ACHN (cell line): Measurements from ENCODE around the gene IL23A.

Experiments used
- DNase-seq: peaks from one replicate; pipeline ENCODE4 v3.0.0-alpha.2; 2015
- in situ Hi-C: cut with HindIII; loops from 2 replicates; pipeline ENCODE4 v1.10.0; 2017; ENCODE audit warnings: low sequenced_read_pairs, low pct_ligation_motif_present, low pct_unique_long_range_greater_than_20kb

The IL23A gene

GRCh38 chr12:56350662-56351061 lies 12.0 kb downstream of the IL23A start:
- DNase-seq: no peak
- in situ Hi-C loops: no loop called here

DNA sequence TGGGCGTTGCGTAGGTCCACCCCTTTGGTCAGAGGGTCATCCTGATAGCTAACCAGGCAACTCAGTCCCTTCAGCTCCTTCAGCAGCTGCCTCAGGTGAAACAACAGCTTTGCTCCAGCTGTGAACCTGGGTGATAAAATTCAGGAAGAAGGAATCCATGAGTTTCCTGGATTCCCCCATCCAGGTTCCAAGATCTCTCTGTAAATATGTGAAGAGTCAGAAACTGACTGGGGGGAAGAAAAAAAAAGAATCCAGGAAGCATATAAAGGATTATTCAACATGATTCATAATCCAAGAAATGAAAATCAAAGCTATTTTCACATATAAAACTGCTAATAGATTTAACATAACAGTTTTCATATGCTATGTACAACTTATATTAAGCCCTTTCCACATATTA lies 12.6 kb downstream of the IL23A start:
- in situ Hi-C loops: no loop called here
- no peak for DNase-seq

GRCh38 chr12:56358836-56359532 lies 20.3 kb downstream of the IL23A start:
- in situ Hi-C loops: no loop called here
- peak; percentile 66 for DNase-seq

DNA sequence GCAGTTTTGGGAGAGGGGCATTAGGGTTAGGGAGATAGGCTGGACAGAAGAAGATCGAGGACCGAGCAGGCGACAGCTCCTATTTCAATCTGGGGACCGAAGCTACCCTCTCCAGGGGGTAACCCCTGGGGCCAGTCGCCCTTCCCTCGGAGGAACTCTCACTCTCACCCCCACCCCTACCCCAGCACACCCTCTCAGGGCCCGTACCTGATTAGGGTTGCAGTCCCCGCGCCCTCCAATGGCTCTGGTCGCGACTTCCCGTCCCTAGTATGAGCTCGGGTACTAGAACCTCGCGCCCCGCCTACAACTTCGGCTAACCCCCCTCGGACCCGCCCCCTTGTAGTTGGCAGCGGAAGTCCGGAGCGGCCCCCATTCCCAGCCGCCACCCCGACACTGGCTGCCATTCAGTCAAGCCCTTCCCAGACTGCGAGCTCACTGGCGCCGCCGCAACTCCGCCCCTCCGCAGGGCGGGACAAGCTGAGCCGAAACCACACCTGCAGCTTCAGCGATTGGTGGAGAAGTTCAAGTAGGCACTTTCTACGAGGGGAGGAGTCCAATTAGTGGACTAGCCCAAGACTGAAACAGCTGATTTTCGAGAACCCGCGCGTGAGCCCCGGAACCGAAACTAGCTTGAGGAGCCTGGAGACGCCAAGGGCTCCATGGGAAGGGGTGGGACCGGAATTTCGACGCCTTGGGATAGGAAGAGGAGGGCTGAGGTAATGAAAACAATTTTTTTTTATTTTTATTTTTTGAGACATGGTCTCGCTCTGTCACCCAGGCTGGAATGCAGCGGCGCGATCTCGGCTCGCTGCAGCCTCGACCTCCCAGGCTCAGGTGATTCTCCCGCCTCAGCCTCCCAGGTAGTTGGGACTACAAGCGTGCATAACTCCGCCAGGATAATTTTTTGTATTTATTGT lies 21.4 kb downstream of the IL23A start, which contains the start of gene STAT2:
TSS of gene STAT2 (minus strand) at position 257 of the 917 bp plus-strand sequence. CDS start 3,536 bp downstream, outside the sequence.
- in situ Hi-C loops: no loop called here

DNA sequence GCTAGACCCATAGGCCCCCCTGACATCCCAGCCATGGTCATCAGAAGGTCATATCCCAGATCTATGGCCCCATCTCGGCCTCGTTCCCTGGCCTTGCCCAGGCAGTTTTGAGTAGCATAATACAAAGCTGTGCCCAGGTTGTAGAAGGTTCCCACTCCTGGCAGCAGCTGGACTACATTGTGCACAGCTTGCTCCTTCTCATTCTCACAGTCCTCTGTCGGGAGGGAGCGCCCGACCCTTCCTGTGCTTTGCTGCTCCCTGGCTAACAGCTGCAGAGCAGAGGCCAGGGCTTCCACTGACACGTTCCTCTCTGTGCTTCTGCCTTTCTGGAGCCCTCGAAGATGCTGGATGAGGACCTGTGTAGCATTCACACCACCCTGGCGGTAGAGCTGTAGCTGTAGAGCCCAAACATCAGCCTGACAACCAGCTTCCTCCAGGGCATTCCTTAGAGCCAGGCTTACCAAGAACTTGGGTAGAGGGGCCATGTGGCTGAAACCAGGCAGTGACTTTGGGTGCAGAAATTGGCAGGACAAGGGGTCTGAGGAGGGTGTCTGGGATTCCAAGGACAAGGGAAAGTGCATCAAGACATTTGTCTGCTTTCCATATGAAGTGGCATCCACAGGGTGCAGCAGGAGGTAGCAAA lies 22.9 kb downstream of the IL23A start:
- no peak for DNase-seq
- in situ Hi-C loops: no loop called here

More for the DNA sequence above, 21.4 kb downstream of the IL23A start, which contains the start of gene STAT2:
- DNase-seq: peak; percentile 100

GRCh38 chr12:56362130-56363059 lies 23.7 kb downstream of the IL23A start, which contains the start of gene APOF:
Gene APOF, minus strand, starts transcription at chr12:56362857. Its CDS starts 112 bp downstream, at chr12:56362745.
- in situ Hi-C loops: no loop called here
- no peak for DNase-seq

GRCh38 chr12:56366948-56367347 lies 28.3 kb downstream of the IL23A start:
- in situ Hi-C loops: no loop called here

GRCh38 chr12:56373515-56373914 lies 34.8 kb downstream of the IL23A start:
- DNase-seq: no peak
- in situ Hi-C loops: no loop called here

More at GRCh38 chr12:56366948-56367347, 28.3 kb downstream of the IL23A start:
- DNase-seq: no peak

- in situ Hi-C loops: no loop called here
- DNase-seq: no peak
Measured at GRCh38 chr12:56374726-56375597, 36.3 kb downstream of the IL23A start.

DNA sequence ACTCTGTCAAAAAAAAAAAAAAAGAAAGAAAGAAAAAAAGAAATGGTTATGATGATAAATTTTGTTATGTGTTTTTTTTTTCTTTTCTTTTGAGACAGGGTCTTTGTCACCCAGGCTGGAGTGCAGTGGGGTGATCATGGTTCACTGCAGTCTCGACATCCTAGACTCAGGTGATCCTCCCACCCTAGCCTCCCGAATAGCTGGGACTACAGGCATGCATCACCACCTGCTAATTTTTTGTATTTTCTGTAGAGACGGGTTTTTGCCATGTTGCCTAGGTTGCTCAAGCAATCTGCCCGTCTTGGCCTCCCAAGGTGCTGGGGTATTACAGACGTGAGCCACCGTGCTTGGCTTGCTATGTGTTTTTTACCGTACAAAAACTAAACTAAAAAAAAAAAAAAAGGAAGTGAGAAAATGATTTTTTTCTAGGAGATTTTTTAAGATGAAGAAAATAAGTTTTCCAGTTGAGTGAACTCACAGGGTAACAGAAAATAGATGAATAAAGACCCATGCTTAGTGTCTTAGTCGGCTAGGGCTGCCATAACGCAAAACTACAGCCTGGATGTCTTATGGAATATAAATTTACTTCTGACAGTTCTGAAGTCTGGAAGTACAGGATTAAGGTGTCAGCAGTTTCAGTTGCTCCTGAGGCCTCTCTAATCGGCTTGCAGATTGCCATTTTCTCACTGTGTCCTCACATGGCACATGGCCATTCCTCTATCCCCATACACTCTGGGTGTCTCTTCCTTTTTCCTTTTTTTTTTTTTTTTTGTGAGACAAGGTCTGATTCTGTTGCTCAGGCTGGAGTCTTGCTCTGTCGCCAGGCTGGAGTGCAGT lies 37.1 kb downstream of the IL23A start:
- in situ Hi-C loops: no loop called here
- no peak for DNase-seq

DNA sequence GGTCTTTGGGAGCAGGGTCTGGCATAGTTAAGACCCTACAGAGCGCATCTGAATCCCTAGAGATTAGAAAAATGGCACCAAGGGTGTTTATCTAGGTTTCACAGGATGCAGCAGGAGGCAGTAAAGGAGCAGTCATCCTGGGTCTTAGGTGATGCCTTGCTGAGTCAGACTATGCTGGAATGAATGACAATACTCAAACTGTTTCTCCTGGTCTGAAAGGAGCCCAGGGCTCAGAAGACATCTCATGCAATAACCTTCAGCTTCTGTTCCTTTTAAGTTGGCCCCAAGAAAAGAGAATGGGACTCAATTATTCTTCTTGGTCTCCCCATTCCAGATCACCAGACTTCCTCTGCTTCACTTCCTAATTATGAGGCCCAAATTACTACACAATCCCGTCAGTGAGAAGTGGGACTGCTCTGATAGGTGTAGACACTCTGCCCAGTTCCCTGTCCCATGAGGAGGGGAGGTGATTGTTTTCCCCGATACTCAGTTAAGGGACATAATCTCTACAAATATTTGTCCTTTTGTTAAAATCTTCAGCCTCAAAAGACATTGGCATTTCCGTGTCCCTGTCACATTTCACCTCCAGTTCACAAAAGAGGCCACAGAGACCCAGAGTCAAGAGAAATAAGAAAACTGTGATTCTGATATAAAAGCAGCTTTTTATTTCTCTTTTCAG lies 38.8 kb downstream of the IL23A start:
- in situ Hi-C loops: no loop called here
- DNase-seq: peak; percentile 53

DNA sequence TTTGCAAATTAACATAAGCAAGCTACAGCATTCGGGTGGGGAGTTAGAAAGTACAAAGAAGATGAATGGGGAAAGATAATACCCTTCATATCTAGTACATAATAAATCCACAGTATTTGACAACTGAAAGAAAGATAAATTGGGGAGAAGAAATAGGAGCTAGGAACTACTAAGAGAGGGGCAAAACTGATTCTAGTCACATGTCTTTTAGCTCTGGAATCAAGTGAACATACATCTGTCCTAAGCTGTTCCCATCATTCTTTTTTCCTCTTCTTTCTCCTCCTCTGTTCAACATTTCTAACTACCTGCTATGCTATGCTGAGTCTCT lies 39.3 kb downstream of the IL23A start:
- in situ Hi-C loops: no loop called here
- DNase-seq: no peak

GRCh38 chr12:56382611-56383010 lies 43.9 kb downstream of the IL23A start:
- in situ Hi-C loops: no loop called here
- DNase-seq: no peak

DNA sequence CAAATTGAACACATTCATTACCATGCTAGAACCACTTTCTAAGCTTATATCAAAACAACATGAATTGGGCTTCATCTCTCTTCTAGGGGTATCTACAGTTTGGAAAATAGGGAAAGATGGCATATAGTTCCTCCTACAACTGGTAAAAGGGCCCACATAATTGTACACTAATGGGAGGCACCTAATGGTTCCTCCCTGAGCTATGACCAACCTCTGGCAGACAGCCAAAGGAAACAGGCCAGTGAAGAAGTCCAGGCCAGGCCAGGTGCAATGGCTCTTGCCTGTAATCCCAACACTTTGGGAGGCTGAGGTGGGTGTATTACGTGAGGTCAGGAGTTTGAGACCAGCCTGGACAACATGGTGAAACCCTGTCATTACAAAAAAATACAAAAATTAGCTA lies 47.2 kb downstream of the IL23A start:
- in situ Hi-C loops: no loop called here
- DNase-seq: no peak

DNA sequence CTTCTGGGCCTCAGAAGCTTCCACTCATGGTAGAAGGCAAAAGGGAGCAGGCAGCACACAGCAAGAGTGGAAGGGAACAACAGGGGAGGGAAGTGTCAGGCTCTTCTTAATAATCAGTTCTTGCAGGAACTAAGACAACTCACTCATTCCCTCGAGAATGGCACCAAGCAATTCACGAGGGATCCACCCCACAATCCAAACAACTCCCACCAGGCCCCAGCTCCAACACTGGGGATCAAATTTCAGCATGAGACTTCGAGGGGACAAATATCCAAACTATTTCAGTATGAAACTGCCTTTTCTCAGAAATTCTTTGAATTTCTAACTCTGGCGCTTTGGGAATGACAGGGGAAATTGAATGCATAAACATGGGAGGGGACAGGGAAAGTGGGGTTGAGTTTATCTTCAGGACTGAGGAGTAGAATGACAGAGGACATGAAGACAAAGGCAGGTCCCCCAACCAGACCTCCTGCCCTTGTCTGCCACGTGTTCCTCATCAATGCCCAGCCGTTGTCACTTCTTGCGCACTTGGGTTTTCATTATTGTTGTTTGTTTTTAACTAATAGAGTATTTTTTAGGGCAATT lies 48.6 kb downstream of the IL23A start:
- no peak for DNase-seq
- in situ Hi-C loops: no loop called here

DNA sequence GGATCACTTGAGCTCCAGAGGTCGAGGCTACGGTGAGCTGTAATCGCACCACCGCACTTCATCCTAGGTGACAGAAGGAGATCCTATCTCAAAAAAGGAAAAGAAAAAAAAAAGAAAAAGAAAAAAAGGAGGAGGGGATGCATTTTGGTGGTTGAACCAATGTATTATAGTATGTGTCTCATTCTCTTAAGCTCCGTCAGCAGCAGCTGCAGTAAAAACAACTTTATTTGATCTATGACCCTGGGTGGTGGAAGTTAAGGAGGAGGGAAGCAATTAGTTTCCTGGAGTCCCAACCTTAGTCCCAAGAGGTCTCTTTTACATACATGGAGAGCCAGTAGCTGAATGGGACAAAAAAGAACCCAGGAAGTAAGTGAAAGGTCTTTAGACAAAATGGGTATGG lies 50.7 kb downstream of the IL23A start:
- in situ Hi-C loops: no loop called here
- DNase-seq: no peak
